ENCODE measurements around the gene NEDD4.
"Not testable (repeated sequence)": the region's sequence is repeated elsewhere in the genome, so short reads cannot be mapped to it uniquely, and the experiment has no call there.

NEDD4 gene

DNA sequence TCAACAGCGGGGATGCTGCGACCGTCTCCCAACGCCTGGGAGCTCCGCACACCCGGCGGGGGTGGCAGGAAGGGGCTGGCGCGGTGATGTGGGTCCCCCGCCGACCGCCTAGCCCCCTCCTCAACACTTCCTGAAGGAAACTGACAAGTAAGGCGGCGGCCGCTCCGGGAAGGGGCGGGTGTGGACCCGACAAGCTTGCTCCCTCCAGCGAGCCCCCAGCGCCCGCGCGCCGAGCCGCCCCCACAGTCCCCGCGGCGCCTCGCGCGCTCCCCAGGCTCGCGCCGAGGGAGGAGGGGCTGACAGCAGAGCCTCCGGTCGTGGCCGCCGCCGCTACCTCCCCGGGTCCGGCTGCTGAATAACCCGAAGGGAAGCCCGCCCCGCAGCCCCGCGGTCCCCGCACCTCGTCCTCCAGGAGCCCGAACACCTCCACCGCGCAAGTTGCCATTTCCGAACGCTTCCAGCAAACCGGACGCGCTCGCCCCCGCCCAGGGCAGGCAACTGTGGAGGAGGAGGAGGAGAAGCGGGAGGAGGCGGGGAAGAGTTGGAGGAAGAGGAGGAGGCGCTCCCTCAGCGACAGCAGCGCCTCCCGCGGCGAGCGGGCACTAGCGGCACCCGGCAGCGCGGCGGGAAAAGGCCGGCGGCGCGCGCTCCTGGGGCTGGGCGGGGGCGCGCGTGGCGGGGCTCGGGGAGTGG is at the start of gene NEDD4:
TSS of gene NEDD4 (minus strand) at position 502 of the 693 bp plus-strand sequence. CDS start at position 445, 57 bp downstream.
- DNase-seq: peak; percentile 13 to 69 (median 24)

DNA sequence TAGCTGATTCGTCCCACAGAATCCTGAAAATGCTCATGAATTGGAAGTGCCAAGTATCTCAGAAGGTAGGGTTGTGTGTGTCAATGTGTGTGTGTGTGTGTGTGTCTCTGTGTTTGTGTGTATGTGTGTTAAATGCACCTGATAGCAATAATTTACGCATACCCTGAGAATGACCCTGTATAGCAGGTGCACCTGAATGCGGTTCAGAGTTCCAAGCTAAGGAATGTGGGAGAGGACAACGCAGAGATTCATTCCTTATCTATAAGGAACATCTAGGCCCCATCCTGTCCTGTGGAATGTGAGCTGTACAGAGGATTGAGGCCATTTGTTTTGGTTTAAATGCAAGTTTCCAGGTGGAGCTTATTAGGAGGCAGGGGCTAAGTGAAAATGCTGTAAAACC is 49.1 kb upstream of the NEDD4 start:
- DNase-seq: no peak

DNA sequence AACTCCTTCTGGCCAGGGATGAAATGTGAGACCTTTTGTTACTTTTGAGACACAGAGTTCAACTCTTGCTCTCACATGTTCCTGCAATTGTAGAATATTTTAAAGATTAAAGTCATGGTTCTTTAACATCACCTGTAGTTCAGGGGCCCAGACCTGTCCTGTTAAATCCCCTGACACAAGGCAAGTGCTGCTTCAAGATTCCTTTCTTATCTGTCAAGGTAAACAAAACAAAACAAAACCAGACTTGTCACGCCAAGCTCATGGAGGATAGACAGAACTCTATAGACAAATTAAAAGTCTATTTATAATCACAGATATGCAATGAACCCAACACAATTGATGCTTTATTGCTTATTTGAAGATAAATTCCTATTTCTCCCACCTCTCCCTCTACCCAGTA is 48.6 kb upstream of the NEDD4 start:
- no peak for DNase-seq

DNA sequence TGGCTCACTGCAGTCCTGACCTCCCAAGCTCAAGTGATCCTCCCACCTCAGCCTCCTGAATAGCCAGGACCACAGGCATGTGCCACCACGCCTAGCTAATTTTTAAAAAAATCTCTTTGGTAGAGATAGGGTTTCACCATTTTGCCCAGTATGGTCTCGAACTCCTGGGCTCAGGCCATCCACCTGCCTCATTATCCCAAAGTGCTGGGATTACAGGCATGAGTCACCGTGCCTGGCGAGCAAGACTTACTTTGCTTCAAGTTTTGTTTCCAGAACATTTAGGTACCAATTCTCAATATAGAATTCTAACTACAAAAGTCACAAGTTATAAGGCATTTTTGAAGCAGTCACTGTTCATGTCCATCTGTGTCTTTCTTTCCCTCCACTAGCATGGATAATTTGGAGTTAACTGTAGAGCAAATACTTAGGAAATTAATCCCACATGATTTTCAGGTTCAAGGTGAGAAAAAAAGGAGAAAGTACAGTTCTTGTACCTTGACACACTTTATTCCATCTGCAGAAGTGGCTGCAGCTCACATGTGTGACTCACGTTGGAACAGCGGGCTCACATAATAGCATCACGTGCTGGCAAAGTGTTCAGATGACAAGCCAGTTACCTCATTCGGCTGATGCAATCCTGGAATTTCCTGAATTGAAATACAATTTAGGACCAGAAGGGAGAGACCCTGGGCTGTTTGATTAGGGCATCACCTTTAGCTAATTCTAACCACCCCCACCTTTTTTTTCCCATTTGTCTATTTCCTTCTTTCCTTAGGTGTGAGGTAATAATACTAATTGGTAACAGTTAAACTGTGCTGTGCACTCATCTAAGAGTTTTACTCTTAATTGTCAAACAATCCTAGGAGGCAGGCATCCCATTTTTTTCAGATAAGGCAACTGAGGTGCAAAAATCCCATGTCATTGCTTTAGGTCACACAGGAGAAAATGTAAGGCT is 46.9 kb upstream of the NEDD4 start:
- no peak for DNase-seq

DNA sequence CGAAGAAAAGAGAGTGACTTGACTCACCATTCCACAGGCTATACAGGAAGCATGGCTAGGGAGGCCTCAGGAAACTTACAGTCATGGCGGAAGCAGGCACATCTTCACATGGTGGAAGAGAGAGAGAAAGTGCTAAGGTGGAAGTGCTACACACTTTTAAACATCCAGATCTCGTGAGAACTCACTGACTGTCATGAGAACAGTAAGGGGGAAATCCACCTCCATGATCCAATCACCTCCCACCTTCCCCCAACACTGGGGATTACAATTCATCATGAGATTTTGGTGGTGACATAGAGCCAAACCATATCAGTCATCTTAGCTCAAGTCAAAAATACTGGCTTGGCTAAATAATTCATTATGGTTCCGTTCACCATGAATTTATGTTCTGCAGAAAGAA is 45.3 kb upstream of the NEDD4 start:
- DNase-seq: no peak

DNA sequence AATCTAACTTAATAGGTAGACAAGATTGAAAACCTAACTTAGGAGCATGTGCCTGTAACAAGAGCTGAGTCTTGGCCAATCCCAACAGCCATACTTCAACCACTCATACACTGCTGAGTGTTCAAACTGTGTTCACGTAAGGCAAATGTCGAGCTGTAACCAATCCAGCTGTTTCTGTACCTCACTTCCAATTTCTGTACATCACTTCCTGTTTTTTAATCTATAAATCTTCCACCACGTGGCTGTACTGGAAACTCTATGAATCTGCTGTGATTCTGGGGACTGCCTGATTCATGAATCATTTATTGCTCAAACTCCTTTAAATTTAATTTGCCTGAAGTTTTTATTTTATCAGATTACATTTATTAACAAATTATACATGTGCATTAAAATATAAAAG is 44.6 kb upstream of the NEDD4 start:
- DNase-seq: no peak

DNA sequence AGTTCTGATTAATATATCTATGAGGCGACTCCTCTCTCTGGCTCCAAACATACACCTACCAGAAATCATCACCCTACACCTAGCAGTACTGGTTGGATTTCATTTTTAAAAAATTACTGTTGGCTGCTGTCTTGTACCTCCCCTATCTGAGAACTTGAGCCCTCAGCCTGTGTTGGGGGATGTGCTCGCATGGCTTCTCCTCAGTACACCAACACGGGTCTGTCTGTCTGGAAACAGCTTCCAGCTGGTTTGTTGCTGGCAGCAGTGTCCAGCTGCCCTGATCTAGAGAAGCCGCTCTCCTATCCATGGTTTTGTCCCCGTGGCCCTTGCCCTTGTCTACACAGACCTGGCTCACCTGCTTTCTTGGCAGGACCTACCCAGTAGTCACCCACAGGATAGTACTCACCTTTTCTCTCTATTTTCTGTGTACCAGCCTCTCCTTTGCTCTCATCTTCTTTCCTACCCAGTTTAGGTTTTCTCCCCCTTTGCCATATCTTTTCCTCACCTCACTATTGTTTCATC is 43.2 kb upstream of the NEDD4 start:
- no peak for DNase-seq

DNA sequence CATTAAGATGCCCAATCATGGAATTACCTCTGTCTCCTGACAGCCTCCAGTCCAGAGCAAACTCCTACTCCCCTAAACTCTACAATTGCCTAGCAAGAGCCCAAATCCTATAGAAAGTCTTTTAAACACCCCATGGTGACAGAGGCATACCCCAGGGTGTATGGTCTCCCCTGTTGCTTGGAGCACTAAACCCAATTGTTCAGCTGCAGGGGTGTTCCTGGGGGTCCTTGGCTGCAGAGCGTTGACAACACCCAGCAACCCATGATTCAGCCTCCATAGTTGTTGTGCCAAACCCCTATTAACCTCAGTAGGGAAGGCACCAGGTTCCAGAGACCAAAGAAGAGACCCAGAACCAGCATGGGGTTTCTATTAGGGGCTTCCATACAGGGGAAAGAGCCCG is 41.8 kb upstream of the NEDD4 start:
- DNase-seq: no peak

DNA sequence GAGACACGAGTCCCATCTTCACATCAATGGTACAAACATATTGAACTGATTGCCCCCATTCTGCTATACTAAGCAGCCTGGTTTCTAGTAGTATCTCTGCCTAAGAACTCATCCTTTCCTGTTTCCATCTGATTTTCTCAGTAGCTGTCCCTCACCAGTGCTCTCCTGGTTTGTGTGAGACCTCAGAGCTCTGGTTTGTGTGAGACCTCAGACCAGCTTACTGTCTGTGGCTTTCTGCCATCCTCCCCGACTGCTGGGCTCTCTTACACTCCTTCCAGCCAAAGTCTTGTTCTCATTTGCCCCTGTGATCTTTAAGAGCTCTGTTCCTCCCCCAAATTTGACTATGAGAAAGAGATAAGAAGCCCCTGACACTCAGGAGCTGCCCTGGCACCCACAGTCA is 41.1 kb upstream of the NEDD4 start:
- DNase-seq: no peak

DNA sequence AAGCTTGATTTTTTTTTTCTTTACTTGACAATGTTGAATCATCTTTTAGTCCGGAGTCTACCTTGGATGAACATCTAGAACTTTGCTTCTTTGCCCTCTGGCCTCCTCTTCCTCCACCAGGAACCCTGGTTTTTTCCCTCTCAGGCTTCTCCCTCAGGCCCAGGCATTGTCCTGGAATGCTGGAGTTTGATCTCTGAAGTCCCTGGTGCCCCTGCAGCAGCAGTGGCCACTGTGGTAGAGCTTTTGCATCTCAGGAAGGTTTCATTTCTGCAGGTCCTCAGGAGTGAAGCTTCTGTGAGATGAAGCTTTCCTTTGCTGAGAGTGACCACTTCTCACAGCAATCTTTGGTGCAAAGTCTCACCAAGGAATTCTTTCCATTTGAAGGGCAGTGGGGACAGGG is 39.0 kb upstream of the NEDD4 start:
- no peak for DNase-seq

DNA sequence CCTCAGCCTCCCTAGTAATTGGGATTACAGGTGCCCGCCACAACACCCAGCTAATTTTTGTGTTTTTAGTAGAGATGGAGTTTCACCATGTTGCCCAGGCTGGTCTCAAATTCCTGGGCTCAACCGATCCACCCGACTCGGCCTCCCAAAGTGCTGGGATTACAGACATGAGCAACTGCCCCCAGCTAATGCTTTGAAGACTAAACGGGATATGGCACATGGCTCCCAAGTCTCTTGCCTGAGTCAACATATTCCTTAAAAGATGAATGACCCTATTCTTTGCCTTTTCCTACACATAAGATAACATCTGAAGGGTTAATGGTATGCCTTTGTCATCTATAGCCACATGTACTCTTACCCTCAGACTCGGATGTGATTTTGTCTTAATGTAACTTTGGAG is 38.4 kb upstream of the NEDD4 start:
- DNase-seq: no peak

DNA sequence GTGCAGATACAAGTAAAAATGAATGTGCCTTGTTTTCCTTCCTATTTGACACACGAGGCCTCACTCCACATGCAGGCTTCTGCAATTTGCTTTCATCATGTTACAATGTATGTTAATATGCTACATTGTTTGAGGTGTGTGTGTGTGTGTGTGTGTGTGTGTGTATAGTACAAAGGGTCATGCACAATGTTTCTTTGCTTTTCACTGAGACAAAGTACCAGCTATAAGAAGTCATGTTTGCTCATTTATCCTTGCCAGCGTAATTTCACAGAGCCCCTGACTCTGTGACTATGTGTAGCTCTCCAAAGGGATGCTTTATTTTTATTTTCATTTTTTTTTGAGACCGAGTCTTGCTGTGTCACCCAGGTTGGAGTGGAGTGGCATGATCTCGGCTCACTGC is 38.0 kb upstream of the NEDD4 start:
- no peak for DNase-seq

DNA sequence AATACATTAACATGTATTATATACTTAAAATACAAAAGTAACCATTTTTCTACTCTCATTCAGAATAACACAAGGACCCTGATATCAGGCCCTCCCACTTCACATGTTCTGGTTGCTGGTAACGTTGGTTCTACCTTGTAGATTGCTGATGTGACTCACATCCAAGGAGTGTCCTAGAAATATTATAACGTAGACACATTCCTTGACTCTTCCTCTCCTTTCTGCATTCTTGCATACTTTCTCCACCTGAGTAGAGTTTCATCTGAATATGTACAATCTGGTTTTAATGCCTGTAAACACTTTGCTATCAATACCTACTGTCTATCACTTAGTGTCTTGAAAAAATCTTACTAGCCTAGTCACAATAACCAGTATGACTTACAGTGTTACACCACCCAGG is 35.0 kb upstream of the NEDD4 start:
- DNase-seq: no peak

DNA sequence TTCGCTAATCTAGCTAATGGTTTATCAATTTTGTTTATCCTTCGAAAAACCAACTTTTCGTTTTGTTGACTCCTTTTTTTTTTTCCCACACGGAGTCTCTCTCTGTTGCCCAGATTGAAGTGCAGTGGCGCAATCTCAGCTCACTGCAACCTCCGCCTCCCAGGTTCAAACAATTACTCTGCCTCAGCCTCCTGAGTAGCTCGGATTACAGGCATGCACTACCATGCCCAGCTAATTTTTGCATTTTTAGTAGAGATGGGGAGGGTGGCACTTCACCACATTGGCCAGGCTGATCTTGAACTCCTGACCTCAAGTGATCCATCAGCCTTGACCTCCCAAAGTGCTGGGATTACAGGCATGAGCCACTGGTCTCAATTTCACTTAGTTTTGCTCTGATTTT is 29.7 kb upstream of the NEDD4 start:
- DNase-seq: not testable (repeated sequence)

DNA sequence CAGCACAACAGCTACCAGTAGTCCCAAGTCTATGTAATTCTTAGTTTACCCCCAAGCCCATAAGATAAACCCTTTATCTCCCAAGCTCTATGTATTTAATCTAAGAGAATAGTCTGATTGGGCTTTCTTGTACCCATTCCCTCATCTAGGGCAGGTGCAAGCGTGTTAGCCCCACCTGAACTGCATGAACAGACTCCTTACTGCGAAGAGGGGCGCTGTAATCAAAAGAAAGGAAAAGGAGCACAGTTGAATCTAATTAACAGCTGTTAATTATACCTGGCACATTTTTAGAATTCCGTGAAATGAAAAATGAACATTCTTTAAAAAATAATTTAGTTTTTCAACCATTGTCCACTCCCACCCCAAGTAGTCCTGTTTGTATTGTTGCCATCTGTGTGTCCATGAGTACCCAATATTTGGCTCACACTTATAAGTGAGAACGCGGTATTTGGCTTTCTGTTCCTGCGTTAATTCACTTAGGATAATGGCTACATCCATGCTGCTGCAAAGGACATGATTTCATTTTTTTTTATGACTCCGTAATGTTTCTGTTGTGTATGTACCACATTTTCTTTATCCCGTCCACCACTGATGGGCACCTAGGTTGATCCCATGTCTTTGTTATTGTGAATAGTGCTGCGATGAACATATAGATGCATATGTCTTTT is 26.5 kb upstream of the NEDD4 start:
- DNase-seq: no peak

DNA sequence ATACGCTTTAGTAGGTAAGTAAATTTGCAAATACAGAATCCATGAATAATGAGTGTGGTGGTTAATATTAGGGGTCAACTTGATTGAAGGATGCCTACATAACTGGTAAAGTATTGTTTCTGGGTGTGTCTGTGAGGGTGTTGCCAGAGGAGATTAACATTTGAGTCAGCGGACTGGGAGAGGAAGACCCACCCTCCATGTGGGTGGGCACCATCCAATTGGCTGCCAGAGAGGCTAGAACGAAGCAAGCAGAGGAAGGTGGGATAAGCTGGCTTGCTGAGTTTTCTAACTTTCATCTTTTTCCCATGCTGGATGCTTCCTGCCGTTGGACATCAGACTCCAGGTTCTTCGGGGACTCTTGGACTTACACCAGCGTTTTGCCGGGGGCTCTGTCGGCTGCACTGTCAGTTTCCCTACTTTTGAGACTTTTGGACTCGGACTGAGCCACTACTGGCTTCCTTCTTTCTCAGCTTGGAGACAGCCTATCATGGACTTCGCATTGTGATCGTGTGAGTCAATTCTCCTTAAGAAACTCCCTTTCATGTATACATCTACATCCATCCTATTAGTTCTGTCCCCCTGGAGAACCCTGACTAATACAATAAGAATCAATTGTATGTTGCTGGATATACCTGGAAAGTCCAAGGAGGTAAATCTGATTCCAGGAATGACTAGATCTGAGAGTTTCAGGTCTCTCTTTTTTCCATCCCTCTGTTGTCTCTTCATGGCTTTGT is 25.8 kb upstream of the NEDD4 start:
- DNase-seq: no peak

DNA sequence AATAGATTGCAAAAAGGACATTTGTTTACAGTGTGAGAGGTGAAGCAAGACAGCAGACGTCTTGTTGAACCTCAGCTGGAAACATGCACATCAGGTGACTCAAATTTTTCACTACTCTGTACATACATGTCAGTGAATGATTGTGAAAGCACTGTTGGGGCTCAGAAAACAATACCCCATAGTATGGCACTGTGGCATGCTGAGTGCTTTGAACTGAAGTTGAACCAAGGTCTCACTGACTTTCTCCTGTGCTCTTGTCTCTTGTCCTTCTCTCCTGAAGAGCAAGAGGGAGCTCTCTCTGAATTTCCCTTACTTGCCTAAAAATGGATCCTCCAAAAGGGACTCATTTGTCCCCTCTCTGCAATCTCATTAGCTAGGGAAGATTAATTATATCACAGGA is 24.5 kb upstream of the NEDD4 start:
- no peak for DNase-seq

DNA sequence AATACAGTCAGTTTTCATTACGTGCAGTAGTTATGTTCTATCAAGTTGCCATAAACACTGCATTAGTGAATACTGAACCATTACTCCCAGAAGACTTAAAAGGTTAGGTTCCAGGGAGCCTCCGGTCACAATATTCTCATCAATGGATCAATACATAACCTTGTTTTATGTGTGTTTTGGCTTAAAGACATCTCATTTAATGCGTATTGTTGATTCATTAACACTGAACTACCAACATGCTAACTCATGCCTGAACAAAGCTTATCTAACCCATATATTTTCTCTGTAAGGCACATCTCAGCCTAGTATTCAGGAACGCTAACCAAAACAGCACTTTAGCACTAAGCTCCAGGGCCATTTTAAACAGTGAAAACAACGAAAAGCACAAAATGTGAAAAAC is 24.1 kb upstream of the NEDD4 start:
- no peak for DNase-seq

DNA sequence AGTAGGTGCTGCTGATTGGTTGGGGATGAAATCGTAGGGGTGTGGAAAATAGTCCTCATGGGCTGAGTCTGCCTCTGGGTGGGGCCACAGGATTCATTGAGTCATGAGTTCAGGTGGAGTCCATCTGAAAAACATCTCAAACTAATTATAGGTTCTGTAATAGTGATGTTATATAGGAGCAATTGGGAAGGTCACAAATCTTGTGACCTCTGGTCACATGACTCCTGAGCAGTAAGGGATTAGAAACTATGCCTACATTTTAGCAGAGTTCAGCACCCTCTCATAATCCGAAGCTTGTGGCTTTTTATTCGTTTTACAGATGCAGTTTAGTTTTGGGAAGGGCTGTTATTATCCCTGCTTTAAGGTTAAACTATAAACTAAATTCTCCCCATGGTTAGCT is 22.9 kb upstream of the NEDD4 start:
- no peak for DNase-seq

DNA sequence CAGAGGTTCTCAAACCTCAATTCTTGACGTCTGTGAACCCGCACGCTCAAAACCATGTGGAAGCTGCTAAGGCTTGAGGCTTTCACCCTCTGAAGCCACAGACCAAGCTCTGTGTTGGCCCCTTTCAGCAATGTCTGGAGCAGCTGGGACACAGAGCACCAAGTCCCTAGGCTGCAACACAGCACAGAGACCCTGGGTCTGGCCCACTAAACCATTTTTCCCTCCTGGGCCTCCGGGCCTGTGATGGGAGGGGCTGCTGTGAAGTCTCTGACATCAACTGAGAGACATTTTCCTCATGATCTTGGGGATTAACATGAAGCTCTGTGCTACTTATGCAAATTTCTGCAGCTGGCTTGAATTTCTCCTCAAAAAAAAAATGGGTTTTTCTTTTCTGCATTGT is 21.3 kb upstream of the NEDD4 start:
- DNase-seq: no peak

DNA sequence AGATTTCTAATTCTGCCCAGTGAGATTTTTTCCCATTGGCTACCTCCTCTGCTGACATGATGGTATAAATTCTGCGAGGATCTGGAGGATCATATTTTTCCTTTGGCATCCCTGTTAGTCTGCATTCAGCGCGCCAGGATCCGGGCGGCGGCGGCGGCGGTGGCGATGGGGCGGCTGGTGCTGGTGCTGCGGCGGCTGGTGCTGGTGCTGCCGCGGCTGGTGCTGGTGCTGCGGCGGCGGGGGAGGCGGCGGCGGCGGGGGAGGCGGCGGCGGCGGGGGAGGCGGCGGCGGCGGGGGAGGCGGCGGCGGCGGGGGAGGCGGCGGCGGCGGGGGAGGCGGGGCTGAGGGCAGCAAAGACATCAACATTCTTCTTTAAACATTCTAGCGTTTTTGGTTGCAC is 13.6 kb upstream of the NEDD4 start:
- not testable (repeated sequence) for DNase-seq

DNA sequence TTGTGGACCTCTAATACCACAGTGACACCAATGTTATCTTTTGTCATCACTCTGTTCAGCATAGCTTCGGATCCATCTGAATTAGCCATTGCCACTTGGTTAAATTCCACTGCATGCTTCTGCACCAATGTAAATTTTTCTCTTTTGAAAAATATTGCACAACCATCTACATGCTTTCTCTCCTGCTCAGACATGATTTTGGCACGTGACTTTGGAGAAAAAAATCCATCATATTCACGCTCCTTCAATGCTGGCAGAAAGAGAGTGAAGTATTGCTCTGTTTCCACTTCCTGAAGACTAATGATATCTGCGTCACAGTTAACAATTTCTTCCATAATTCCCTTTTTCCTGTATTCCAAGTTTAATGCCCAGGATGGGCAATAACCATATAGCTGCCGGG is 13.0 kb upstream of the NEDD4 start:
- DNase-seq: not testable (repeated sequence)

DNA sequence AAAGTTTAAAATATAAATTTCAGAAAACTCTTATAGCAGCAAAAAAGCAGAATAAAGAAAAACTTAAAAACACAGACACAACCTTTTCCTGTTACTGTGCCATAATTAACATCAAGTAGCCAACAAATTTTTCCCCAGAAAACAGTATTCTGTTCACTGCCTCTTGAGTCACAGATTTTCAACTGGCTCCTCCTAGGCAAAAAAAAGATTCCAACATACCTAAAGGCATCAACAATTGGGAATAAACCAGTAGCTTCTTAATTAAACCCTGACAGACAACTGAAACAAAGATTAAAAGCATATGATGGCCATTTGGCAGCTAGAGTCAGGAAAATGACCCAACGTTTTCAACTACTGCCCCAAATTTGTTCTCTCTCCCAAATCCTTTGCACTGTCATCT is 10.9 kb upstream of the NEDD4 start:
- DNase-seq: not testable (repeated sequence)
